ENCODE measurements around the gene DIS3. TPM values are rescaled to one million over a fixed set of nuclear protein-coding genes. Genes with fewer than 3 reads are reported as not detected.
"Not testable (repeated sequence)": the region's sequence is repeated elsewhere in the genome, so short reads cannot be mapped to it uniquely, and the experiment has no call there.

Gene DIS3
- total RNA-seq, 1 experiment from 2014 or later, result 43.2 TPM

GRCh38 chr13:72820898-72821279 is 39.2 kb upstream of the DIS3 start:
- Histone ChIP-seq H3K4me1 (ENCODE audit: insufficient read depth, low read length, poor library complexity, severe bottlenecking) (no peaks in the 10 kb centered on the region), H3K9me3 (ENCODE audit: low read depth, low read length, poor library complexity, severe bottlenecking) (no peaks in the 10 kb centered on the region), H3K4me3 (ENCODE audit: low read depth, low read length, poor library complexity, severe bottlenecking) (no peak overlapping the region), H3K27ac (ENCODE audit: low read depth, low read length, poor library complexity, severe bottlenecking) (no peak overlapping the region), H3K27me3 (replicated peaks; ENCODE audit: insufficient read depth, low read depth, low read length, poor library complexity) (no peaks in the 10 kb centered on the region), H3K36me3 (ENCODE audit: insufficient read depth, low read length, poor library complexity, severe bottlenecking) (no peaks in the 10 kb centered on the region)
- TF ChIP-seq EZH2 (IDR thresholded peaks at IDR 0.05; ENCODE audit: borderline replicate concordance, low read depth, low read length, poor library complexity, severe bottlenecking) (no peak), CTCF (conservative IDR thresholded peaks at IDR 0.05; ENCODE audit: low read depth, low read length) (no peak)
- BruUV-seq (replicated peaks), result no TSS peak
- ChIA-PET POLR2A (ENCODE audit: low non-redundant PET) (no interaction called here), CTCF (no interaction called here)
- intact Hi-C loops (cut with micrococcal nuclease; ENCODE audit: unreplicated experiment), result no loop called here
- DNase-seq (ENCODE audit: low spot score), result no peak

GRCh38 chr13:72820156-72820897 is 38.6 kb upstream of the DIS3 start:
- Histone ChIP-seq H3K4me3 (ENCODE audit: low read depth, low read length, poor library complexity, severe bottlenecking) (no peak overlapping the region), H3K36me3 (ENCODE audit: insufficient read depth, low read length, poor library complexity, severe bottlenecking) (no peaks in the 10 kb centered on the region)
- intact Hi-C loops (cut with micrococcal nuclease; ENCODE audit: unreplicated experiment), result no loop called here

GRCh38 chr13:72808917-72809500 is 27.3 kb upstream of the DIS3 start:
- intact Hi-C loops (cut with micrococcal nuclease; ENCODE audit: unreplicated experiment), result loop anchor here (2.0 kb wide), 1 partner anchor 900 kb away; no protein-coding TSS in a partner anchor
- TF ChIP-seq EZH2 (IDR thresholded peaks at IDR 0.05; ENCODE audit: borderline replicate concordance, low read depth, low read length, poor library complexity, severe bottlenecking) (no peak), CTCF (conservative IDR thresholded peaks at IDR 0.05; ENCODE audit: low read depth, low read length) (peak; percentile 73)
- Histone ChIP-seq H3K4me3 (ENCODE audit: low read depth, low read length, poor library complexity, severe bottlenecking) (no peak overlapping the region), H3K9me3 (ENCODE audit: low read depth, low read length, poor library complexity, severe bottlenecking) (no peaks in the 10 kb centered on the region), H3K27ac (ENCODE audit: low read depth, low read length, poor library complexity, severe bottlenecking) (no peak overlapping the region), H3K36me3 (ENCODE audit: insufficient read depth, low read length, poor library complexity, severe bottlenecking) (peaks cover 4% of the 10 kb centered on the region), H3K4me1 (ENCODE audit: insufficient read depth, low read length, poor library complexity, severe bottlenecking) (no peaks in the 10 kb centered on the region), H3K27me3 (replicated peaks; ENCODE audit: insufficient read depth, low read depth, low read length, poor library complexity) (no peaks in the 10 kb centered on the region)
- CTCF ChIA-PET, result interaction anchor here (0.6 to 0.7 kb wide), 5 partner anchors 16 to 1064 kb away, joined by 3 to 13 read pairs (median 7); no protein-coding TSS in a partner anchor
- POLR2A ChIA-PET (ENCODE audit: low non-redundant PET), result no interaction called here
- BruUV-seq (replicated peaks), result no TSS peak
- DNase-seq (ENCODE audit: low spot score), result peak; percentile 42

More at GRCh38 chr13:72820156-72820897, 38.6 kb upstream of the DIS3 start:
- ChIA-PET POLR2A (ENCODE audit: low non-redundant PET) (no interaction called here), CTCF (no interaction called here)
- TF ChIP-seq EZH2 (IDR thresholded peaks at IDR 0.05; ENCODE audit: borderline replicate concordance, low read depth, low read length, poor library complexity, severe bottlenecking) (no peak), CTCF (conservative IDR thresholded peaks at IDR 0.05; ENCODE audit: low read depth, low read length) (no peak)
- Histone ChIP-seq H3K9me3 (ENCODE audit: low read depth, low read length, poor library complexity, severe bottlenecking) (no peaks in the 10 kb centered on the region), H3K27me3 (replicated peaks; ENCODE audit: insufficient read depth, low read depth, low read length, poor library complexity) (no peaks in the 10 kb centered on the region), H3K27ac (ENCODE audit: low read depth, low read length, poor library complexity, severe bottlenecking) (no peak overlapping the region), H3K4me1 (ENCODE audit: insufficient read depth, low read length, poor library complexity, severe bottlenecking) (no peaks in the 10 kb centered on the region)
- no TSS peak for BruUV-seq (replicated peaks)
- DNase-seq (ENCODE audit: low spot score), result peak; percentile 34

GRCh38 chr13:72806514-72806913 is 24.8 kb upstream of the DIS3 start:
- BruUV-seq (replicated peaks); intact Hi-C loops (cut with micrococcal nuclease; ENCODE audit: unreplicated experiment); H3K36me3 ChIP-seq (ENCODE audit: insufficient read depth, low read length, poor library complexity, severe bottlenecking); H3K4me1 ChIP-seq (ENCODE audit: insufficient read depth, low read length, poor library complexity, severe bottlenecking); H3K27me3 ChIP-seq (replicated peaks; ENCODE audit: insufficient read depth, low read depth, low read length, poor library complexity); POLR2A ChIA-PET (ENCODE audit: low non-redundant PET); H3K4me3 ChIP-seq (ENCODE audit: low read depth, low read length, poor library complexity, severe bottlenecking); CTCF ChIA-PET; DNase-seq (ENCODE audit: low spot score); H3K27ac ChIP-seq (ENCODE audit: low read depth, low read length, poor library complexity, severe bottlenecking); H3K9me3 ChIP-seq (ENCODE audit: low read depth, low read length, poor library complexity, severe bottlenecking): not testable (repeated sequence)

Data from A673 (cell line).